HG02938 (cell line): ENCODE measurements around the gene YIPF3.

Source experiments
- ATAC-seq: cut with Tn5 transposase; IDR thresholded peaks from one replicate; pipeline ENCODE4 v1.9.1; 2021; ENCODE audit warnings: mild to moderate bottlenecking, moderate library complexity; ENCODE audit not compliant: unreplicated experiment

YIPF3 gene

GRCh38 chr6:43493833-43494232 lies 22.9 kb downstream of the YIPF3 start:
- no peak for ATAC-seq

GRCh38 chr6:43493230-43493629 lies 23.5 kb downstream of the YIPF3 start:
- no peak for ATAC-seq

GRCh38 chr6:43492673-43493072 lies 24.1 kb downstream of the YIPF3 start:
- no peak for ATAC-seq

- no peak for ATAC-seq
Observed at GRCh38 chr6:43491750-43492661, 24.7 kb downstream of the YIPF3 start.

GRCh38 chr6:43490523-43490939 lies 26.2 kb downstream of the YIPF3 start:
- no peak for ATAC-seq

- no peak for ATAC-seq
Observed at GRCh38 chr6:43489277-43490072, 27.3 kb downstream of the YIPF3 start.

- ATAC-seq, result no peak
Observed at GRCh38 chr6:43488667-43489276, 28.0 kb downstream of the YIPF3 start.

GRCh38 chr6:43481591-43482236 lies 35.0 kb downstream of the YIPF3 start:
- ATAC-seq, result no peak

- no peak for ATAC-seq
Observed at GRCh38 chr6:43481075-43481474, 35.7 kb downstream of the YIPF3 start.

- ATAC-seq, result peak; percentile 19
Observed at GRCh38 chr6:43478008-43478372, 38.7 kb downstream of the YIPF3 start.

GRCh38 chr6:43477235-43478007 lies 39.3 kb downstream of the YIPF3 start, which contains the start of gene TJAP1:
TSS of gene TJAP1 (plus strand) at chr6:43477570. CDS start at chr6:43499002, 21,432 bp downstream.
- ATAC-seq, result peak; percentile 78

GRCh38 chr6:43476746-43477145 lies 40.0 kb downstream of the YIPF3 start:
- ATAC-seq, result no peak

GRCh38 chr6:43475516-43475915 lies 41.2 kb downstream of the YIPF3 start:
- ATAC-seq, result no peak

- ATAC-seq, result no peak
Observed at GRCh38 chr6:43472515-43472914, 44.2 kb downstream of the YIPF3 start.

- no peak for ATAC-seq
Observed at GRCh38 chr6:43471399-43471798, 45.3 kb downstream of the YIPF3 start.

GRCh38 chr6:43469947-43470346 lies 46.8 kb downstream of the YIPF3 start:
- ATAC-seq, result no peak

GRCh38 chr6:43468748-43469681 lies 47.7 kb downstream of the YIPF3 start:
- no peak for ATAC-seq

GRCh38 chr6:43468240-43468639 lies 48.5 kb downstream of the YIPF3 start:
- ATAC-seq, result no peak

GRCh38 chr6:43467752-43468151 lies 49.0 kb downstream of the YIPF3 start:
- ATAC-seq, result no peak
